Measurements from ENCODE around the gene CAT. TPM values are rescaled to one million over a fixed set of nuclear protein-coding genes. Genes with fewer than 3 reads are reported as not detected.

The CAT gene
- total and polyA plus RNA-seq, 9 donors = 45.6 to 74.4 (median 61.8) TPM

DNA sequence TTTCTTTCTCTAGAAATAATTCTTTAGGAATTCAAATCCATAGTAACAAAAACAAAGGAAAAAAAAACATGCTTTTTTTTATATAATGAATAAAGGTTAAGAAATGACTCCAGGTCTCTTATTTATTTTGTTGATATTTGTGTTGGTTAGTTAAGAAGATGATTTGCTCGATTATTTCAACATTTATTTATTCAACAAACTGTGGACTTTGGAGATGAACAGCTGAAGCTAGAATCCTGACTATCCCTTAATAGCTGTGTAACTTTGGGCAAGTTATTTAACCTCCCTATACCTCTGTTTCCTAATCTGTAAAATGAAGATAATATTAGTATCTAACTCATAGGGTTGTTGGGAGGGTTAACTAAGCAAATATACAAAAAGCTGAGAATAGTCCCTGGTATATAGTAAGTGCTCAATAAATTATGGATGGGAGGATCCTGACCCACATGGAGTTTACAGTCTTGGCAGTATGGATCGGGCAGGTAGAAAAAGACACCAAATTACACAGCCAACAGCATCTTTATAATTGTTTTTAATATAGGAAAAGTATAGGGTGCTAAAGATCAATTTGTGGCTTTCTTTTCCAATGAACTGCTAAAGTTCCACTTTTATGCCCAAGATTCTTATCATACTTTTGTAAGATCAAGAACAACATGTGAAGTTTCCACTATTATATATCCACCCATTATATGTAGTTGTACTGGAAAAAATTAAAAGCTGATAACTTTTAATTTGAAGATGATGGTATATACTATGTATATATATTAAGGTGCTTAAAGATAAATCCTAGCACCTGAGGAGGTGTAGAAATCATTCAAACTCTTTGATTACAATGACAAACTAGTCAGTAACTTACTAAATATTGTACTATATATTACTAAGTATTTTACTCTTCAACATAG lies 1.3 kb upstream of the CAT start:
- no peaks in the 10 kb centered on the region for H3K27me3 ChIP-seq (ENCODE audit: control insufficient read depth, insufficient read depth, low read length)
- no peak overlapping the region for H3K27ac ChIP-seq (ENCODE audit: low read length)
- peaks cover 4% of the 10 kb centered on the region for H3K9me3 ChIP-seq (replicated peaks; ENCODE audit: control insufficient read depth, low read depth, low read length)
- H3K4me3 ChIP-seq (ENCODE audit: low read length) = peak overlapping the region; percentile 71
- DNase-seq = no peak
- H3K4me1 ChIP-seq (ENCODE audit: control insufficient read depth, insufficient read depth, low read length) = peaks cover 9% of the 10 kb centered on the region
- WGBS (ENCODE audit: insufficient coverage) = no CpG with 5 or more reads among the region's 2 CpGs
- peaks cover 3% of the 10 kb centered on the region for H3K36me3 ChIP-seq (ENCODE audit: control insufficient read depth, insufficient read depth, low read length)

GRCh38 chr11:34439610-34440198 lies 970 bp downstream of the CAT start:
- 37% methylated on average over 7 of the region's 8 CpGs for WGBS (ENCODE audit: insufficient coverage)
- H3K4me1 ChIP-seq (ENCODE audit: control insufficient read depth, insufficient read depth, low read length) = peaks cover 9% of the 10 kb centered on the region
- peak overlapping the region; percentile 71 for H3K4me3 ChIP-seq (ENCODE audit: low read length)
- peaks cover 5% of the 10 kb centered on the region for H3K36me3 ChIP-seq (ENCODE audit: control insufficient read depth, insufficient read depth, low read length)
- DNase-seq = no peak
- H3K27ac ChIP-seq (ENCODE audit: low read length) = peak overlapping the region; percentile 92
- H3K9me3 ChIP-seq (replicated peaks; ENCODE audit: control insufficient read depth, low read depth, low read length) = peaks cover 4% of the 10 kb centered on the region
- no peaks in the 10 kb centered on the region for H3K27me3 ChIP-seq (ENCODE audit: control insufficient read depth, insufficient read depth, low read length)

DNA sequence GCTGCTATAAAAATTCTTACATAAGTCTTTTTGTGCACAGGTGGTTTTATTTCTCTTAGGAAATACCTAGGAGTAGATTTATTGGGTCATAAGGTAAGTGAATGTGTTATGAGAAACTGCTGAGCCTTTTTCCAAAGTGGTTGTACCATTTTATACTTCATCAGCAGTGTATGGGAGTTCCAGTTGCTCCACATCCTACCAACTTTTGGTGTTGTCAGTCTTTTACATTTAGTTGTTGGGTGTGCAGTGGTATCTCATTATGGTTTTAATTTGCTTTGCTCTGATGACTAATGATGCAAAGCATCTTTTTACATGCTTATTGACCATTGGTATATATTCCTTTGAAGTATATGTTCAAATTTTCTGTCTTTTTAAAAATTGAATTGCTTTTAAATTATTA lies 3.1 kb downstream of the CAT start:
- Histone ChIP-seq H3K27ac (ENCODE audit: low read length) (no peak overlapping the region), H3K36me3 (ENCODE audit: control insufficient read depth, insufficient read depth, low read length) (peaks cover 5% of the 10 kb centered on the region), H3K27me3 (ENCODE audit: control insufficient read depth, insufficient read depth, low read length) (no peaks in the 10 kb centered on the region), H3K4me3 (ENCODE audit: low read length) (no peak overlapping the region), H3K9me3 (replicated peaks; ENCODE audit: control insufficient read depth, low read depth, low read length) (peaks cover 4% of the 10 kb centered on the region), H3K4me1 (ENCODE audit: control insufficient read depth, insufficient read depth, low read length) (peaks cover 9% of the 10 kb centered on the region)
- DNase-seq = no peak

DNA sequence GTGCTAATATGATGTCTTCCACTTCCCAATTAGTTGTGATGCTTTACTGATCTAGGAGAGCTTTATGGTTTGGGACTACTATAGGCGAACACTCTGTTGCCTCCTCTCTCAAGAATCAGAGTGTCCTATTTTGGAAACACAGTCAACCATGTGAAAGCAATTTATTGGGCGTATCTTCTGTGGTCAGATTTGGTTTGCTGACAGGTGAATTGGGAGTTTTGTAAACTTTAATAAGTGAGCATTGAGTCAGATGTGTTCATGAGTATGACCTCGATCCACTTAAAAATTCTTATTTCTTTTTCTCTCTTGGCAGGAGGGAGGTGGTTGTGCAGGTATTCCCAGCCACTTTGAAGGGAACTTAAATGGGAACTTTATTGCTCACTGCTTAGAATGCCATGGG lies 4.4 kb downstream of the CAT start:
- Histone ChIP-seq H3K27me3 (ENCODE audit: control insufficient read depth, insufficient read depth, low read length) (no peaks in the 10 kb centered on the region), H3K9me3 (replicated peaks; ENCODE audit: control insufficient read depth, low read depth, low read length) (peaks cover 4% of the 10 kb centered on the region), H3K4me3 (ENCODE audit: low read length) (no peak overlapping the region), H3K36me3 (ENCODE audit: control insufficient read depth, insufficient read depth, low read length) (peaks cover 5% of the 10 kb centered on the region), H3K4me1 (ENCODE audit: control insufficient read depth, insufficient read depth, low read length) (peaks cover 14% of the 10 kb centered on the region), H3K27ac (ENCODE audit: low read length) (no peak overlapping the region)
- WGBS (ENCODE audit: insufficient coverage) = 100% methylated on average over 1 of the region's 3 CpGs
- no peak for DNase-seq

DNA sequence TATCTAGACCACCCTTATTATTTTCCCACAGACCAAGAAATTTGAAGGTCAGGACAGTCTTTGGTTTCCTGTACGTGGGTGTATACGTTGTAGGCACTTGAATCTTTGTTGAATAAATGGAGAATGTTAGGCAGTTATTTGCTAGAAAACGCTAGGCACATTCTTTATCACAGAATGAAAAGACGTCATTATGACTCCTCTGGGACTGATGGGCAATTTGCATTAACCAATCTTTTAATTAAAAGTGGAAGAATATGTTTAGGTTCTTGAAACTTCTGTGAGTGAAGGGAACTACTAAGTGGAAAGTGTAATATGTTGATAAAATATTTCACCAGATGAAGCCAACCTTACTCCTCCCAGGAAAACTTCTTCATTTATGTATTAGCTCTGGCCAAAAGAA lies 5.7 kb downstream of the CAT start:
- no CpG with 5 or more reads among the region's 4 CpGs for WGBS (ENCODE audit: insufficient coverage)
- peaks cover 17% of the 10 kb centered on the region for H3K4me1 ChIP-seq (ENCODE audit: control insufficient read depth, insufficient read depth, low read length)
- no peaks in the 10 kb centered on the region for H3K27me3 ChIP-seq (ENCODE audit: control insufficient read depth, insufficient read depth, low read length)
- peaks cover 4% of the 10 kb centered on the region for H3K9me3 ChIP-seq (replicated peaks; ENCODE audit: control insufficient read depth, low read depth, low read length)
- peaks cover 8% of the 10 kb centered on the region for H3K36me3 ChIP-seq (ENCODE audit: control insufficient read depth, insufficient read depth, low read length)
- DNase-seq = no peak
- H3K27ac ChIP-seq (ENCODE audit: low read length) = no peak overlapping the region
- H3K4me3 ChIP-seq (ENCODE audit: low read length) = no peak overlapping the region

DNA sequence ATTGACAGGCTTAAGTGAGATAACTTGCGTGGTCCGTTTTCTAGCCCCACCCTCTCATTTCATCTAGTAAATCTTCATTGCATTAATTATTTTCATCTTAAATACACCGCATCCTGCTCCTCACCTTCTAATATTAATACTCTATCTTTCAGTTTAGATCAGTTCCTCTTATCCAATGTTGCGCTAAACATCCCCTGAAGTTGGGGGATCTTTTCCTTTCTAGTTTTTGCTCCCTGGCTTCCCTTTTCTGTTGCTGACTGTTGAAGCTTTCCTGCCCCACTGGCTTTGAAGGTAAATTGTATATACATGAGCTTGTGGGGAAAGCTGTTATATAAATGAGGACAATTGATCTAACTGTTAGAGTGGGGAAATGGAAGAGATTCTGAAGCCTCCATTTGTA lies 7.2 kb downstream of the CAT start:
- Histone ChIP-seq H3K9me3 (replicated peaks; ENCODE audit: control insufficient read depth, low read depth, low read length) (peaks cover 4% of the 10 kb centered on the region), H3K4me1 (ENCODE audit: control insufficient read depth, insufficient read depth, low read length) (peaks cover 9% of the 10 kb centered on the region), H3K36me3 (ENCODE audit: control insufficient read depth, insufficient read depth, low read length) (peaks cover 15% of the 10 kb centered on the region), H3K27me3 (ENCODE audit: control insufficient read depth, insufficient read depth, low read length) (no peaks in the 10 kb centered on the region), H3K27ac (ENCODE audit: low read length) (no peak overlapping the region), H3K4me3 (ENCODE audit: low read length) (no peak overlapping the region)
- DNase-seq = no peak
- WGBS (ENCODE audit: insufficient coverage) = 90% methylated on average over 2 of the region's 4 CpGs

GRCh38 chr11:34446386-34446785 lies 7.7 kb downstream of the CAT start:
- no peak overlapping the region for H3K27ac ChIP-seq (ENCODE audit: low read length)
- H3K36me3 ChIP-seq (ENCODE audit: control insufficient read depth, insufficient read depth, low read length) = peaks cover 15% of the 10 kb centered on the region
- WGBS (ENCODE audit: insufficient coverage) = 84% methylated on average over 5 of the region's 5 CpGs
- DNase-seq = no peak
- H3K27me3 ChIP-seq (ENCODE audit: control insufficient read depth, insufficient read depth, low read length) = no peaks in the 10 kb centered on the region
- H3K4me3 ChIP-seq (ENCODE audit: low read length) = no peak overlapping the region
- peaks cover 4% of the 10 kb centered on the region for H3K9me3 ChIP-seq (replicated peaks; ENCODE audit: control insufficient read depth, low read depth, low read length)
- H3K4me1 ChIP-seq (ENCODE audit: control insufficient read depth, insufficient read depth, low read length) = peaks cover 9% of the 10 kb centered on the region

- Histone ChIP-seq H3K4me1 (ENCODE audit: control insufficient read depth, insufficient read depth, low read length) (peaks cover 9% of the 10 kb centered on the region), H3K27ac (ENCODE audit: low read length) (no peak overlapping the region), H3K36me3 (ENCODE audit: control insufficient read depth, insufficient read depth, low read length) (peaks cover 17% of the 10 kb centered on the region), H3K4me3 (ENCODE audit: low read length) (no peak overlapping the region), H3K27me3 (ENCODE audit: control insufficient read depth, insufficient read depth, low read length) (no peaks in the 10 kb centered on the region), H3K9me3 (replicated peaks; ENCODE audit: control insufficient read depth, low read depth, low read length) (no peaks in the 10 kb centered on the region)
- no peak for DNase-seq
These were observed 8.3 kb downstream of the CAT start for GRCh38 chr11:34447044-34447443.

- Histone ChIP-seq H3K9me3 (replicated peaks; ENCODE audit: control insufficient read depth, low read depth, low read length) (no peaks in the 10 kb centered on the region), H3K27me3 (ENCODE audit: control insufficient read depth, insufficient read depth, low read length) (no peaks in the 10 kb centered on the region), H3K36me3 (ENCODE audit: control insufficient read depth, insufficient read depth, low read length) (peaks cover 20% of the 10 kb centered on the region), H3K4me3 (ENCODE audit: low read length) (no peak overlapping the region), H3K4me1 (ENCODE audit: control insufficient read depth, insufficient read depth, low read length) (peaks cover 9% of the 10 kb centered on the region), H3K27ac (ENCODE audit: low read length) (no peak overlapping the region)
- 82% methylated on average over 10 of the region's 11 CpGs for WGBS (ENCODE audit: insufficient coverage)
- no peak for DNase-seq
These were observed 9.7 kb downstream of the CAT start for GRCh38 chr11:34448223-34448994.

- Histone ChIP-seq H3K4me3 (ENCODE audit: low read length) (no peak overlapping the region), H3K27ac (ENCODE audit: low read length) (no peak overlapping the region), H3K27me3 (ENCODE audit: control insufficient read depth, insufficient read depth, low read length) (no peaks in the 10 kb centered on the region), H3K4me1 (ENCODE audit: control insufficient read depth, insufficient read depth, low read length) (peaks cover 9% of the 10 kb centered on the region), H3K36me3 (ENCODE audit: control insufficient read depth, insufficient read depth, low read length) (peaks cover 23% of the 10 kb centered on the region), H3K9me3 (replicated peaks; ENCODE audit: control insufficient read depth, low read depth, low read length) (no peaks in the 10 kb centered on the region)
- no peak for DNase-seq
- WGBS (ENCODE audit: insufficient coverage) = 33% methylated on average over 2 of the region's 3 CpGs
These were observed 10.3 kb downstream of the CAT start for GRCh38 chr11:34449013-34449412.

Data from muscle of leg (tissue), 11 donors.